H9 (cell line): ENCODE measurements around the gene MUC4. TPM values are rescaled to one million over a fixed set of nuclear protein-coding genes. Genes with fewer than 3 reads are reported as not detected.
"Not testable (repeated sequence)": the region's sequence is repeated elsewhere in the genome, so short reads cannot be mapped to it uniquely, and the experiment has no call there.

Source experiments
- DNase-seq: peaks from one replicate; pipeline ENCODE4 v3.0.0-alpha.2; 2017
- H2AFZ ChIP-seq: one replicate; pipeline ENCODE4 v1.6.1; 2013; ENCODE audit warnings: mild to moderate bottlenecking, low read length, control low read depth, moderate library complexity
- H2AK5ac ChIP-seq: 2 replicates; pipeline ENCODE4 v1.6.1; 2013; ENCODE audit warnings: low read length, control low read depth, mixed read lengths; ENCODE audit not compliant: insufficient read length
- H2BK120ac ChIP-seq: one replicate; pipeline ENCODE4 v1.6.1; 2013; ENCODE audit warnings: low read depth, mild to moderate bottlenecking, low read length, control low read depth, inconsistent platforms; ENCODE audit not compliant: poor library complexity, severe bottlenecking
- H2BK12ac ChIP-seq: 2 replicates; pipeline ENCODE4 v1.6.1; 2013; ENCODE audit warnings: low read length, control low read depth, mixed read lengths, low read depth; ENCODE audit not compliant: insufficient read length
- H2BK15ac ChIP-seq: 2 replicates; pipeline ENCODE4 v1.6.1; 2013; ENCODE audit warnings: low read depth, low read length, control low read depth
- H2BK20ac ChIP-seq: one replicate; pipeline ENCODE4 v1.6.1; 2013; ENCODE audit warnings: low read depth, mild to moderate bottlenecking, low read length, control low read depth, inconsistent platforms; ENCODE audit not compliant: poor library complexity, severe bottlenecking
- H2BK5ac ChIP-seq: 2 replicates; pipeline ENCODE4 v1.6.1; 2013; ENCODE audit warnings: low read length, control low read depth, mixed read lengths; ENCODE audit not compliant: insufficient read length
- H3K14ac ChIP-seq: 2 replicates; pipeline ENCODE4 v1.6.1; 2013; ENCODE audit warnings: low read length, control low read depth; ENCODE audit not compliant: insufficient read depth
- H3K18ac ChIP-seq: 2 replicates; pipeline ENCODE4 v1.6.1; 2013; ENCODE audit warnings: low read depth, mild to moderate bottlenecking, mixed read lengths, low read length, control low read depth; ENCODE audit not compliant: insufficient read length
- H3K23ac ChIP-seq: 2 replicates; pipeline ENCODE4 v1.6.1; 2013; ENCODE audit warnings: low read length, control low read depth, mixed read lengths, low read depth; ENCODE audit not compliant: insufficient read length
- H3K23me2 ChIP-seq: 2 replicates; pipeline ENCODE4 v1.6.1; 2013; ENCODE audit warnings: low read depth, mild to moderate bottlenecking, mixed read lengths, low read length, control low read depth; ENCODE audit not compliant: insufficient read length, poor library complexity, severe bottlenecking
- H3K27ac ChIP-seq: 2 replicates; pipeline ENCODE4 v1.5.1; 2013; ENCODE audit warnings: low read length, control low read depth, mixed read lengths, low read depth; ENCODE audit not compliant: insufficient read length
- H3K27me3 ChIP-seq: 2 replicates; pipeline ENCODE4 v1.6.1; 2013; ENCODE audit warnings: low read length, control low read depth, inconsistent platforms; ENCODE audit not compliant: insufficient read depth
- H3K4ac ChIP-seq: 2 replicates; pipeline ENCODE4 v1.6.1; 2013; ENCODE audit warnings: low read depth, mild to moderate bottlenecking, control low read depth, inconsistent platforms, low read length, moderate library complexity
- H3K4me1 ChIP-seq: 2 replicates; pipeline ENCODE4 v1.6.1; 2013; ENCODE audit warnings: low read length, control low read depth, inconsistent platforms; ENCODE audit not compliant: insufficient read depth
- H3K4me2 ChIP-seq: 2 replicates; pipeline ENCODE4 v1.6.1; 2013; ENCODE audit warnings: low read length, control low read depth, mixed read lengths; ENCODE audit not compliant: insufficient read length, insufficient read depth
- H3K56ac ChIP-seq: 2 replicates; pipeline ENCODE4 v1.6.1; 2013; ENCODE audit warnings: low read depth, mild to moderate bottlenecking, mixed read lengths, low read length, control low read depth; ENCODE audit not compliant: insufficient read length
- H3K79me1 ChIP-seq: 2 replicates; pipeline ENCODE4 v1.6.1; 2013; ENCODE audit warnings: low read depth, mild to moderate bottlenecking, moderate library complexity, low read length, control low read depth, inconsistent platforms; ENCODE audit not compliant: insufficient read depth, poor library complexity, severe bottlenecking
- H3K79me2 ChIP-seq: 2 replicates; pipeline ENCODE4 v1.6.1; 2013; ENCODE audit warnings: low read length, control low read depth, inconsistent platforms; ENCODE audit not compliant: insufficient read depth
- H3K9ac ChIP-seq: 2 replicates; pipeline ENCODE4 v1.6.1; 2013; ENCODE audit warnings: low read length, control low read depth, mixed read lengths; ENCODE audit not compliant: insufficient read length; ENCODE audit errors: extremely low read depth
- H3K9me3 ChIP-seq: one replicate; pipeline ENCODE4 v1.6.1; 2013; ENCODE audit warnings: low read depth, low read length, inconsistent platforms; ENCODE audit not compliant: control insufficient read depth
- H3T11ph ChIP-seq: one replicate; pipeline ENCODE4 v1.6.1; 2013; ENCODE audit warnings: mild to moderate bottlenecking, low read length, control low read depth, inconsistent platforms
- H4K20me1 ChIP-seq: one replicate; pipeline ENCODE4 v1.6.1; 2013; ENCODE audit not compliant: control insufficient read depth, insufficient read length, insufficient read depth
- H4K5ac ChIP-seq: 2 replicates; pipeline ENCODE4 v1.6.1; 2013; ENCODE audit warnings: low read depth, mild to moderate bottlenecking, mixed read lengths, low read length, control low read depth; ENCODE audit not compliant: insufficient read length
- H4K8ac ChIP-seq: replicated peaks from 2 replicates; pipeline ENCODE4 v1.6.1; 2013; ENCODE audit warnings: low read length, control low read depth, mixed read lengths, low read depth; ENCODE audit not compliant: insufficient read length
- H4K91ac ChIP-seq: 2 replicates; pipeline ENCODE4 v1.6.1; 2013; ENCODE audit warnings: low read depth, mild to moderate bottlenecking, moderate library complexity, mixed read lengths, low read length, control low read depth; ENCODE audit not compliant: insufficient read length
- H3K27ac Mint-ChIP-seq, 3 experiments: 2 replicates in 2 of 3; 3 replicates in 1 of 3; pipeline ENCODE4 v1.8.0; 2020 to 2021; ENCODE audit warnings: mixed read lengths in 3 of 3, mild to moderate bottlenecking in 1 of 3, moderate library complexity in 1 of 3
- H3K27me3 Mint-ChIP-seq: 2 replicates; pipeline ENCODE4 v1.8.0; 2021; ENCODE audit warnings: low read depth, mild to moderate bottlenecking, moderate library complexity, mixed read lengths
- H3K36me3 Mint-ChIP-seq, 3 experiments: 2 replicates in 2 of 3; 3 replicates in 1 of 3; pipeline ENCODE4 v1.8.0; 2020 to 2021; ENCODE audit warnings: low read depth in 3 of 3, mixed read lengths in 3 of 3; ENCODE audit not compliant: insufficient read depth in 1 of 3
- H3K4me1 Mint-ChIP-seq, 2 experiments: 2 replicates each; pipeline ENCODE4 v1.8.0; 2020; ENCODE audit warnings: mixed read lengths in 2 of 2
- H3K4me3 Mint-ChIP-seq, 2 experiments: 2 replicates in 1 of 2; 3 replicates in 1 of 2; pipeline ENCODE4 v1.8.0; 2020 to 2021; ENCODE audit warnings: mild to moderate bottlenecking in 2 of 2, mixed read lengths in 2 of 2, moderate library complexity in 1 of 2
- H3K9me3 Mint-ChIP-seq, 2 experiments: 2 replicates in 1 of 2; 3 replicates in 1 of 2; pipeline ENCODE4 v1.8.0; 2020; ENCODE audit warnings: mild to moderate bottlenecking in 2 of 2, mixed read lengths in 2 of 2, moderate library complexity in 1 of 2
- CTCF ChIP-seq: fragments of 200-600 bp; sonication (generic); conservative IDR thresholded peaks from 3 replicates; pipeline ENCODE4 v1.8.0; 2021; ENCODE audit warnings: antibody characterized with exemption, mild to moderate bottlenecking
- WGBS: extraction: QIAGEN DNeasy Blood & Tissue Kit; methylation state at CpG from one replicate; pipeline ENCODE4 v1.1.7; 2013; ENCODE audit warnings: missing lambda C conversion rate, low lambda C conversion rate, mixed read lengths; ENCODE audit not compliant: insufficient read length; ENCODE audit errors: extremely low coverage; 5-methylcytosine and 5-hydroxymethylcytosine counted together
- total RNA-seq: library from RNA; stranded (reverse); gene quantifications from 2 replicates; pipeline ENCODE4 v1.2.1, GENCODE V29; 2021

Gene MUC4
- total RNA-seq, 1 experiment from 2014 or later = 1.2 TPM

GRCh38 chr3:195738274-195739044 lies 73.3 kb downstream of the MUC4 start:
- Histone ChIP-seq H4K8ac (no peak overlapping the region), H3K79me2 (no peaks in the 10 kb centered on the region), H2BK12ac (no peak overlapping the region), H3K9ac (no peak overlapping the region), H3K23ac (no peak overlapping the region), H3K18ac (no peak overlapping the region), H2BK20ac (no peak overlapping the region), H4K5ac (no peak overlapping the region), H3K27me3 (no peaks in the 10 kb centered on the region), H2AFZ (no peak overlapping the region), H3K56ac (no peak overlapping the region), H3T11ph (no peak overlapping the region), H3K4me1 (no peaks in the 10 kb centered on the region), H4K20me1 (no peaks in the 10 kb centered on the region), H2BK5ac (no peak overlapping the region), H3K4ac (no peak overlapping the region), H3K23me2 (no peaks in the 10 kb centered on the region), H3K4me2 (no peak overlapping the region), H3K9me3 (no peaks in the 10 kb centered on the region), H3K27ac (no peak overlapping the region), H2BK120ac (no peak overlapping the region), H4K91ac (no peak overlapping the region), H3K79me1 (no peaks in the 10 kb centered on the region), H3K14ac (no peak overlapping the region), H2AK5ac (no peak overlapping the region), H2BK15ac (no peak overlapping the region)
- Mint-ChIP-seq H3K27ac (no peak overlapping the region), H3K9me3 (no peaks in the 10 kb centered on the region), H3K4me1 (peaks cover 0 to 2% of the 10 kb centered on the region in 2 experiments; a peak in 1 of 4 replicates), H3K27me3 (peaks cover 39% of the 10 kb centered on the region), H3K4me3 (no peak overlapping the region), H3K36me3 (no peaks in the 10 kb centered on the region)
- TF ChIP-seq CTCF = no peak; the same call in 2 of the 3 replicates
- no CpG with 5 or more reads among the region's 14 CpGs for WGBS
- no peak for DNase-seq

- H3K14ac ChIP-seq, H3K4me3 Mint-ChIP-seq, H2BK120ac ChIP-seq, H2BK20ac ChIP-seq, H4K20me1 ChIP-seq, H3K9ac ChIP-seq, H2AK5ac ChIP-seq, H2BK5ac ChIP-seq, H3K79me2 ChIP-seq, H2AFZ ChIP-seq, H4K8ac ChIP-seq, H3K27me3 ChIP-seq, H4K91ac ChIP-seq, H3K23ac ChIP-seq, H3K4me1 ChIP-seq, H3K27ac ChIP-seq, H3K18ac ChIP-seq, H2BK12ac ChIP-seq, H3K4me1 Mint-ChIP-seq, H3K36me3 Mint-ChIP-seq, H3T11ph ChIP-seq, H3K27ac Mint-ChIP-seq, H3K4me2 ChIP-seq, DNase-seq, H3K23me2 ChIP-seq, H3K79me1 ChIP-seq, H3K9me3 ChIP-seq, H3K9me3 Mint-ChIP-seq, H3K4ac ChIP-seq, H4K5ac ChIP-seq, H3K56ac ChIP-seq, H2BK15ac ChIP-seq: not testable (repeated sequence)
- no CpG with 5 or more reads among the region's 6 CpGs for WGBS
- H3K27me3 Mint-ChIP-seq = peaks cover 34% of the 10 kb centered on the region
Observed at GRCh38 chr3:195737782-195738181, 73.9 kb downstream of the MUC4 start.
